HG03575 (cell line): ENCODE measurements around the gene C9.

ENCODE experiments used
- ATAC-seq: cut with Tn5 transposase; IDR thresholded peaks from one replicate; pipeline ENCODE4 v1.9.1; 2021; ENCODE audit not compliant: unreplicated experiment, insufficient number of reproducible peaks, low FRiP score; ENCODE audit errors: extremely low read depth

C9 gene

DNA sequence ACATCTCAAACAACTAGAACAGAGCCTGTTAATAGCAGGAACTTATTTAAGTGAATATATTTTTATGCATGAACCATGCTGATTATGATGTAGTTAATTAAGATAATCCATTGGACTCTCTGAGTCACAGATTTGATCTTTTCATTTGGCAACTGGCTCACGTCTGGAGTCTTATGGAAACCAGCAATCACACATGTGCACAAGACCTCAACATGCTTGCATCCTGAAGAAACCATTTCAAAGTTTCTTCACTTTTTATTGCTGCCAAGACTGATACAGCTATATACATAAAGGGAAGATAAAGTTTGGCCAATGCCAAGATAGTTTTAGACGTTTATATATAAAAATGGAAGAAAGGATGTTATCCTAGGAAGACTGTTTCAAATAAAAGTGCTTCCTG is 13.3 kb upstream of the C9 start:
- no peak for ATAC-seq

DNA sequence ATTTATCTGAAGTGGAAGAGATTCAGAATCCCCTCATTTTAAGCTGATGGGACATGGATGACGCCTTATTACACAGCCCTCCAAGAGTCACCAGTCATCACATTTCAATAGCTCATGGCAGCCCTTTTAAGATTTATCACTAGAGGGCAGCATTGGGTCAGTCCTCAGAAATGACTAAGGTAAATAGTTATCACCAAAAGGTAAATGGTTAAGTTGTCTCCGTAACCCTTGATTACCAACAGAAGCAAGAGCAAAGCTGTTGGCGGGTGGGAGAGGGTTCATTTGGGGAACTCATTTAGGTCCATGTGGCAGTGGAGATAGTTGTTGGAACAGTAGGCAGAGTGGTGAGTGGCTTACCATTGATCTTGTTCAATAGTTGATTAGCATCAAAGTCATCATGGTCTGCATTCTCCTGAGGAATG is 12.0 kb upstream of the C9 start:
- no peak for ATAC-seq

DNA sequence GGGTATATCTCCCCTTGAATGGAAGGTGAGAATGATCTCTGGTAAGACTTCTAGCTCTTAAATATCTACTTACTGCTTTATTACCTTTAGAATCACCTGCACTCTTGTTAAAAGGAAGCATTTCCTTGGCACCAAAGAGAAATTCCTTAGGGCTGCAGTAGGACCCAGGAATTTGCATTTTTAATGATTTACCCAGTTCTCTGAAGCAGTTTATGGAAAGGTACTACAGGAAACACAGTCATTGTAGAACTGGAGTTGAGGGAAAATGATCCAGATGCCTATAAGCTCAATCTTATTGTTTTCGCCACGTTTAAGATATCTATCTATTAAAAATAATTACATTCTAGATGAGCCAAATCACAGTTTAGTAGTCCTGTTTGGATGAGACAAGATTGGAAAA is 9.5 kb upstream of the C9 start:
- ATAC-seq = no peak

DNA sequence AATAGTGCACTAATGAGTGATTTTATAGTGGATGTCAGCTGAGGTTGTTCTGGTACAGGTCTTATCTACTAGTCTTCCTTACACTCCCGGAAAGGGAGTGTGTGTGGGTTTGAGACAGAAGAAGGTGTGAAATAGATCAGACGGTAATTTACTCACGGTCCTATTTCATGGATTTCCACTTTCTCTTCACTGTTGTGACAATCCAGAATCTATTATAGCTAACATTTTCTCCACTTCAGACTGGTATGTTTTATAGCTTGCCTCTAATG is 7.0 kb upstream of the C9 start:
- no peak for ATAC-seq

DNA sequence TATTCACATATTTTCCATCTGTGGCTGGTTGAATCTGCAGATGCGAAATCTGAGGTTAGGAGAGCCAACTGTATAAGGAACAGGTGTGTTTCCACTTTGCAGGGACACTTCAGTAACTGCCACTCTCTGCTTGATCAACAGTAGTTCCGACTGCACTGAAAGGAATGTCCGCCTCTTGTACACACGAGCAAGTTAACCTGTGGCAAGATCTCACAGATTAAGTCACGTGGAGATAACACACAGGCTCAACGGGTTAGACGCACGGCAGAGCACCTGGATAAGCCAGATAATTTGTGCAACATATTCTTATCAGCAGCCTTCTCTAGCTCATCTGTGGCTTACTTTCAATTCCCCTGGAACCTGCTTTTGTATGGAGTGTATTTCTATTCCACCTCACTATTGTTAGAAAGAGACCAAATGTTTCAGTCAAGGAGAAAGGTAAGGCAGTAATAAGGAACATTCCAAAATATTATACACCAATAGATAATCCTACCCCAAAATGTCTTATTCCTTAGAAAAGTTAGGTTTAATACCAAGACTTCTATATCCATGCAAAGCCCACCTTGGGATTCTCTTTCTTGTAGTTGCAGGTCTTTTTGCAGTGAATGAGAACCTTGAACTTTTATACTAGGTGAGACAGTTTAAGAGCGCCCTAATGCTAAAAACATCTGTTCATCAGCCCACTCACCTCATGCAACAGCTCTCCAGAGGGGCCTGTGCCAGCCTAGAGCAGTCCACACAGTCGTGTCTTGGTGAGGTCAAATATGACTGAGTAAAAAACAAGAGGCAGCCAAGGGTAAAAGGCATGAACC is 6.5 kb upstream of the C9 start:
- ATAC-seq = no peak

DNA sequence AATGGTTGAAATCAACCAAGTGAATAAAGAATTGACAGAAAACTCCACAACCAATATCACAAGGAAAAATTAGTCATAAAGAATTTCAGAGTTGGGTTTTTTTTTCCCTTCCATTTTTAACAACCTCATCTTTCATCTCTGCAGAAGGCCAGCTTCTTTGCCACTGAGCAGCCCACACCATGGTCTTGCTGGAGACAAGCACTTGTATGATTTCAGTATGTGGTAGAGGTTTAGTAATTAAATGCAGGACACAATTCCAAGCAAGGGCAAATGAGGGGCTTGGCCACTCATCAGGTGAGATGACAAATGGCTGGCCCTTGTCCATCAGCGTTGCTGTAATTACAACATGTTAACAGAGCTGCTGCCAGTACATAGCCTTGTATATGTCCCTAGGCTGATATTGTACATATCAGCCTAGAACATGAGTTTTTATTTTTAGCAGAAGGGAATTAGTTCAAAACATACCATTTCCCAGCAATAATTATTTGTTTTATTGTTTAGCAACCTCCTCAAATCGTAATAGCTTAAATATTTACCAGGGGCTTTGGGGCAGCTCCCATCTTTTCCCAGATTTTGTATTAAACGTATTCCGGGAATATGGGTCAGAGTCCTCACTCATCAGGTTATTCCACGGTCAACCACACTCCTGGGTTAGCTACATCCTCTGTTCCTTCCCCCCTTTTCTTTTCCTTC is 5.0 kb upstream of the C9 start:
- ATAC-seq = no peak

DNA sequence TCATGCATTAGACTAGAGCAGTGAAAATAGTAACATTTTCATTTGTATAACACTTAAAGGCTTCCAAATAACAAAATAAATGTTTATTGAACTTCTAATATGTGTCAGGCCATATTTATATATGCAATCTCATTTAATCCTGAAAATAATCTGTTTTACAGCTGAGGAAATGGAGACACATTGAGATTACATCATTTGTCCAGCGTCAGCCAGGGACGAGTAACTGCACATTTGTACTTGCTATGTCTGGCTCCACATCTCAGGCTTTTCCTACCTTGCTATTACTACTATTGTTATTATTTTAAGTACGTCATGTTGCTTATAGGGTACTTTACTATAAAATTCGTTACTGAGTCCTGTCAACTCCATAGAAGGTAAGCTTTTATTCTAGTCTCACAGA is 3.8 kb upstream of the C9 start:
- ATAC-seq = no peak

DNA sequence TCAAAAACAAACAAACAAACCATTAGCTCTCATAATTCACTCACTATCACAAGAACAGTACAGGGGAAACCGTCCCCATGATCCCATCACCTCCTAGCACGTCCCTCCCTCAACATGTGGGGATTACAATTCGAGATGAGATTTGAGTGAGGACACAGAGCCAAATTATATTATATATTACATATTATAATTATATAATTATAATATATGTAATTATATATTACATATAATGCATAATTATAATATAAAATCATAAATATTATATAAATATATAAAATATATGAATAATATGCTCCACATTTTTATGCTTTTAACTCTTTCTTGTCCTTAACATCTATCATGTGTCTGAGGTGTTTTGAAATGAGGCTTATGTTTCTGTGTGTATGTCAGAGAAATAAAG is 3.4 kb upstream of the C9 start:
- ATAC-seq = no peak

DNA sequence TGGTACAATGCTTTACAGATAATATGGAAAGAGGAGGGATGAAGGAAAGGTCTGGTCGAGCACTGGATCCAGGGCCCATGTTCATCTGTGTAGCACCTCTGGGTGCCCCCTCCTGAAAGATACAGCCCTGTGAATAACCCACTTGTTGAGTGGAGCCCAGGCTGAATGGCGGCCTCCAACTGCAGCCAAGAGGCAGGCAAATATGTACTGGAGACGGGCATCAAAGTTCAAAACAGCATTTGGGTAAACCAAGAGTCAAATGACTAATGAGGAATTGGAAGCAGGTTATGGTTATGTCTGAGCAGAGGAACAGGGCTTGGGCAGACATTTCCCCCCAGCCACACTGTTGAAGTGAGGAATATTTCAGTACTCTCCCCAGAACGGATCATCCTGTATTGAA is 1.1 kb downstream of the C9 start:
- no peak for ATAC-seq

DNA sequence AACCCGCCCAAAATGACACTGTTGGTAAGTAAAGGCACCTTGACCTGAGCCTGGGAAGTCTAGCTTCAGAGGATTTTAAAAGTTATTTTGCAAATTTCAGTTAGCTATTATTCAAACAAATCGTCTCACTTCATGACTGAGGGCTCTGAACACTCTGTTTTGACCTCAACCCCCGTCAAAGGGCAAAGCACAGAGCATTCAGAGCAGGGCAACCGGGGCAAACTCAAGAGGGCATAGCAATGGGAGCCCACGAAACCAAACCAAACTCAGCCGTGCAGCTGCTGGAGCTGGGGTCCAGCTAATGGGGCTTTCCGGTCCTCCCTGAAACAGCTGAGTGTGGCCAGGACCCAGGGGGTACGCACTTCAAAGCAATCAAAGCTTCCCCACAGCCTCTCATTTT is 1.6 kb downstream of the C9 start:
- no peak for ATAC-seq

DNA sequence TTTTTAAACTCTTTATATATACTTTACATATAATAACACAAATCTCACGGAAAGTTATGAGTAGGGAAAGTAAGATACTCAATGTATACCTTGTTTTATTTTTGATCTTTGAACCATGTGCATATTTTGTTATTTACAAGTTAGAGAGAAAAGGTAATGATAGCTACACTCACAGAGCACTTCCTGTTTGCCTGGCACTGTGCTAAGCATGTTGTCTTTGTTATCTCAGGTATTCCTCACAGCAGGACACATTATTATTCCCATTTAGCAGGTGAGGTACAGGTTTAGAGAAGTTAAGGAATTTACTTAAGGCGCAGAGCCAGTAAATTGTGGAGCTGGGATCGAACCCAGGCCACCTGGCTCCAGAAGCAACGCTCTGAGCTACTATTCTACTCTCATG is 3.0 kb downstream of the C9 start:
- ATAC-seq = no peak

DNA sequence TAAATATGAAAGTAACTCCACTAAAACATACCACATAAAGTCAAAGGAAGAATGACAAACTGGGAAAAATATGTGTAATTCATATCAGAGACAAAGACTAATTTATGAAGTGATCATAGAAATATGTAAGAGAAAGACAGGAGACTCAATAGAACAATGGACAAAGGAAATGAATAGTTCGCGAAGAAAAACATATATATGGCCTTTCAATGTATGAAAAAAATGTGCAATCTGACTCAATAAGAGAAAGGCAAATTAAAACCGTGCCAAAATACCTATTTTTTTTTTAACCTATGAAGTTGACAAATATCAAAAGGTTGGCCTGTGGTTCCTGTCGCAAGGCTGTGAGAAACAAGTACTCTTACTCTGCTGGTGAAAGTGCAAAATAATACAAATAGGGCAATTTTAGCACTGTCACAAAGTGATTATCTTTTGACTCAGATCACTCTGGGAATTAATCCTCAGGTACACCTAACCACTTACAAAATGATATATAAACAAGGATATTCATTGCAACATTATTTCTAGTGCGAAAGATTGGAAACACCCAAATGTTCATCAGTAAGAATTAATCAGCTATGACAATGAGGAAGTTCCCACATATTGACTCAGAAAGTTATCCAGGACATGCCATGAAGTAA is 3.7 kb downstream of the C9 start:
- no peak for ATAC-seq

DNA sequence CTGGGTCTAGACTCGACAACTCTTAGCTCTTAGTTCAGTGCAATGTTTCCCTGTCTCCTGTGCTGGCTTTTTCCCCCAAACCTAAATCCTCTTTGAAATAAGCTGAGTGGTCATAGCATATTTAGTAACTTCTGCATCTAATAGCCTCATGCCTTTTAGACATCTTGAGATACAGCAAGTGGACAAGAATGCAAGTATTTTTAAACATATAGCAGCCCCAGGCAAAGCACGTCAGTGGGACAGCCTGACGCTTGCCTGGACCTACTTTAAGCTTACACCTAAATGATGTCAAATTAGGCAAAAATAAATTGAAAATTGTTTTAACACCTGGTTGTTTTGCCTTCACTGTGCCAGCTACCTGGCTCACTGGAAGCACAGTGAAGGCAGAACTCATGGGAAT is 8.0 kb downstream of the C9 start:
- ATAC-seq = no peak

DNA sequence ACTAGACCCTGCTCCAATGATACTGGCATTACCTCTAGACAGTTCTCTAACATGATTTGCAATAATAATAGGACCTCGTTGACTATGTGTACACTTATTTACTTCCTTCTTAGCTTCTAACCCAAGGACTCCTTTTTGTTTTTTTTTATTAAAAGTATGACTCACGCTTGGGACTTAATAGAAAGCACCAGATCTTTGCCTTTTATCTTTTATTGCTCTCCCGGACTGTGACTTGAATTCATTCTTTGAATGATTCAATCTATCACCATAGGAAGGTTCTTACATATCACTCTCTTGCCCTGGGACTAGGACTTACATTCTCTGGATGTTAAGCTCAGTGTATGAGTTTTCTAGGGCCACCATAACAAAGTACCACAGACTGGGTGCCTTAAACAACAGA is 9.0 kb downstream of the C9 start:
- ATAC-seq = no peak

DNA sequence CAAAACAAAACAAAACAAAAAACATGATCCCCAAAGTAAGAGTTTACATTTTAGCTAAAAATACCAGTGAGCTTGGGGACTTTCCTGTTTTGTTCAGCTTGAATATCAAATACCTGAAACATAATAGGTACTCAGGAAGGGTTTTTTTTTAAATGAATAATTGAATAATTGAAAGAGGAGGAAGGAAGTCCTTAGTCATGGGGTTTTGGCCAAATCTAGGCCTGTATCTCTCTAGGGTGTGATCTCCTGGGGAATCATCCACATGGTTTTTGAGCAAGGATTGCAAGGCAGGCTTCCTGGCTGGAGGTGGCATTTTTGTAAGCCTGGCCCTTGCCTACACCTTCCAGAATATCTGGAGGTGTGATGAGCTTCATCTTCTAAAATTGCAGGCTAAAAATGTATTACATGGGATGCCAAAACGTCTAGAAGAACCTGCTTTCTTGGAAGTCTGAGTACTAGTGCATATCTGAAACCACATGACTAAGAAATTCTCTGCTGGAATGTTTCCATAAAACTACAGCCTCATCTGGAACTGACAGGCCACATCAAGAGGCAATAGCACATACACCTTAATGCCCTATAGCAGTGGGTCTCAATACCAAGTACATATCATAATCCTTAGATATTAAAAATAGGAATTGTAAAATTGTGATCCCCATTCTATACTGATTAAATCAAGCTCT is 10.4 kb downstream of the C9 start:
- ATAC-seq = no peak

DNA sequence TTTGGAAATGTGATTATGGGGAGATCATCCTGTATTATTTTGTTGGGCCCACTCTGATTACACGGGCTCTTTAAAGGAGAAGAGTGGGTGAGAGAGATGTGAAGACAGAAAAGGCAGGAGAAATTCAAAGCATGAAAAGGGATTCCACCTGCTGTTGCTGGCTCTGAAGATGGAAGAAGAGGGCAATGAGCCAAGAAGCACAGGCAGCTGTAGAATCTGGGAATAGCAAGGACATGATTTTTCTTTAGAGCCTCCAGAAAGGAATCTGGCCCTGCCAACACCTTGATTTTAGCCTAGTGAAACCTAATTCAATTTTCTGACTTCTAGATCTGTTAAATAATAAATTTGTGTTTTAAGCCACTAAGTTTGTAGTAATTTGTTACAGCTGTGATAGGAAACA is 11.3 kb downstream of the C9 start:
- no peak for ATAC-seq

DNA sequence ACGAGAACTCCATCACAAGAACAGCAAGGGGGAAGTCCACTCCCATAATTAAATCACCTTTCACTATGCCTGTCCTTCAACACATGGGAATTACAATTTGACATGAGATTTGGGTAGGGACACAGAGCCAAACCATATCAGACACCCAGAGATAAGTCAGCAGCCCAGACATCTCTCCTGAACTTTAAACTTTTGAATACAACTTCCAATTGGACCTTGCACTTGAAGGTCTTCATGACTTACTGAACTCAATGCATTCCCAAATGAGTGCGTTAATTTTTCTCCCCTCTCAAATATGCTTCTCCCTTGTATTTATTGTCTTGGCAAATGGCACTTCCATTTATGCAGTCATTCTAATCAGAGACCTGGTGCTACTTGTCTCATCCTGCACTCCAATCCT is 12.1 kb downstream of the C9 start:
- ATAC-seq = no peak

DNA sequence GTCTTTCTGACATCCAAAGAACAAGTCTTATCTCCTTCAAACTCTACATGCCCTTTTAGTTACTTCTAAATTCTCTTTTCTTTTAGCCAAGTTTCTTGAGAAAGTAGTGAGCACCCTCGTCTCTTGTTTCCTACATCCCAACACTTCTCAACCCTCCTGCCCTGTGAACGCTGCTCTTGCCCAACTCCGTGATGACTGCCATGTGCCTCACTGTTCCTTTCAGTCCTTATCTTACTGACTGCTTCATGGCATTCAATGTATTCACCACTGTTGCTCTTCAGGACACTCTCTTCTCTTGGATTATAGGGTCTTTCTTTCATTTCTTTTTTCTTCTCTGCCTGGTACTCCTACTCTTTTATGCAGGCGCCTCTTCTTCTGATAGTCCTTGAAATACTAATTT is 14.8 kb downstream of the C9 start:
- no peak for ATAC-seq

DNA sequence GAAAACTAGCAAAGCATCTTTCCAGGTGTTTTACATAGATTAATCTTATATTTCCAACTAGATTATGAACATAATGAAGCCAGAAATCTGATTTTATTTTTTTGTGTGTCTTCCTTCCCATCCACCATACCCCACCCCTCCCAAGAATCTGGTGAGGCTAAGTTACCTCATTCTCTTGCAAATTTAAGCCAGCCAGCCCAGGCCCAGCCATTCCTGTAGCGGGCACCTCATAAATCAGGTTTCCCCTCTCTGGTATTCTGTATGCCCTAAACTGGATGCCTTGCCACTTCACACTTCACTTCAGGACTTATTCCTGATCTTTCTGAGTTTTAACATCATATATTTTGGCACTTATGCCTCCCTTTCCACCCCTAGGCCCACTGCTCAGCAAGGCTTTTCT is 21.8 kb downstream of the C9 start:
- ATAC-seq = no peak

DNA sequence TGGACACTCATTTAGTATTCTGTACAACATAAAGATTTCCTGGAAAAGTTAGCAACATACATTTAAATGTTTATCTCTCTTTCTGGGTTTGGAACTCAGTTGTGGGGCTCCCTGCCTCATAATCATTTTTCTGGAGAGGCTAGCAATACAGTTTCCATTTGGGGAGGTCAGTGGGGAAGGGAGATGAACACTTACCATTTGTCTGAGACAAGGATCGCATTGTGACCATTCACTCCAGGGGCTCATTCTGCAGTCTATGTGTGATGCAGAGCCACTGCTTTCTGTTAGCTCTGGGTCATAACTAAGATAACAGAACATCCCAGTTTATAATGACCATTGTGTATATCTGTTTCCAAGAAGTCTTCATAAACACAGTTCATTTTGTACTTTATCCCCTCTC is 22.4 kb downstream of the C9 start:
- no peak for ATAC-seq
